ENCODE measurements around the gene APOL3. TPM values are rescaled to one million over a fixed set of nuclear protein-coding genes. Genes with fewer than 3 reads are reported as not detected.

Gene APOL3
- total and polyA plus RNA-seq, 2 donors (not counting 3 experiments of a cell fraction or from before 2014, with no cell fraction given), result 17.9 to 36.9 TPM

DNA sequence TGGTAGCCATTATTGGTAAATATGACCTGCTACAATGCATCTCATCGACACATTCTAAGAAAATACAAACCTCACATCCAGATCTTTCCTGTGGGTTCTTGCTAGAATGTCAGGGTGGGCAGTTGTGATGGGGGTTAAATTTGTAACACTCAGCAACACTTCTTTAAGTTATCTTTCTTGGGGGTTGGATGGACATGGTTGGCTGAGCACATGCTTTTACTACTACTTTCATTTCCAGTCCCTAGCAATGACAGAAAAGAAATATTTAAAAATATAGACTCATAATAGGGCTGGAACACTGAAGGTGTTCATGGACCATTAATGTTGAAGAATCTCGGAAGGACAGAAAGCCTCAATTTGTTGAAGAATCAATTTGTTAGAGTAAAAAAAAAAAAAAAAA lies 57.6 kb downstream of the APOL3 start:
- BruUV-seq (replicated peaks), result no TSS peak
- Histone ChIP-seq H3K27ac (ENCODE audit: insufficient read depth, low read depth, low read length) (no peak overlapping the region), H3K79me2 (ENCODE audit: control insufficient read depth, insufficient read depth, low read length) (no peaks in the 10 kb centered on the region), H3K4me1 (ENCODE audit: control insufficient read depth, extremely low read depth, insufficient read depth, low read length) (no peaks in the 10 kb centered on the region), H3K9ac (replicated peaks; ENCODE audit: extremely low read depth, insufficient read depth, low read length) (no peak overlapping the region), H3K4me3 (replicated peaks in 1 of 3; ENCODE audit: insufficient read depth in 1 of 3, low read depth in 1 of 3, low read length in 3 of 3) (no peak overlapping the region), H2AFZ (ENCODE audit: low read depth, low read length) (no peak overlapping the region), H4K20me1 (replicated peaks; ENCODE audit: control insufficient read depth, extremely low read depth, insufficient read depth, low read length) (no peaks in the 10 kb centered on the region), H3K27me3 (ENCODE audit: control insufficient read depth in 2 of 2, insufficient read depth in 2 of 2, low read length in 2 of 2) (peaks cover 5 to 18% of the 10 kb centered on the region in 2 experiments), H3K9me1 (replicated peaks; ENCODE audit: control insufficient read depth, extremely low read depth, insufficient read depth, low read length) (no peaks in the 10 kb centered on the region), H3K9me3 (replicated peaks; ENCODE audit: control insufficient read depth, insufficient read depth, low read length) (no peaks in the 10 kb centered on the region), H3K36me3 (ENCODE audit: control insufficient read depth in 2 of 2, extremely low read depth in 1 of 2, insufficient read depth in 2 of 2, low read length in 2 of 2) (no peaks in the 10 kb centered on the region), H3K4me2 (ENCODE audit: insufficient read depth, low read length) (no peak overlapping the region)
- no peak for DNase-seq (ENCODE audit: low read depth, low spot score)
- intact Hi-C loops (cut with micrococcal nuclease), result no loop called here
- POLR2A ChIA-PET, result no interaction called here
- FAIRE-seq, result no peak
- TF ChIP-seq FOS (IDR thresholded peaks at IDR 0.05; ENCODE audit: borderline replicate concordance, insufficient read depth, low read length) (no peak), EZH2 (IDR thresholded peaks at IDR 0.05; ENCODE audit: borderline replicate concordance, low read depth, low read length, severe bottlenecking) (no peak), POLR2A (IDR thresholded peaks at IDR 0.05; ENCODE audit: low read depth, low read length) (no peak), JUN (IDR thresholded peaks at IDR 0.05; ENCODE audit: borderline replicate concordance, insufficient read depth, insufficient read length, low read depth) (no peak), MYC (IDR thresholded peaks at IDR 0.05; ENCODE audit: low read depth, low read length) (no peak)
- TF ChIP-seq, protein P1, sequence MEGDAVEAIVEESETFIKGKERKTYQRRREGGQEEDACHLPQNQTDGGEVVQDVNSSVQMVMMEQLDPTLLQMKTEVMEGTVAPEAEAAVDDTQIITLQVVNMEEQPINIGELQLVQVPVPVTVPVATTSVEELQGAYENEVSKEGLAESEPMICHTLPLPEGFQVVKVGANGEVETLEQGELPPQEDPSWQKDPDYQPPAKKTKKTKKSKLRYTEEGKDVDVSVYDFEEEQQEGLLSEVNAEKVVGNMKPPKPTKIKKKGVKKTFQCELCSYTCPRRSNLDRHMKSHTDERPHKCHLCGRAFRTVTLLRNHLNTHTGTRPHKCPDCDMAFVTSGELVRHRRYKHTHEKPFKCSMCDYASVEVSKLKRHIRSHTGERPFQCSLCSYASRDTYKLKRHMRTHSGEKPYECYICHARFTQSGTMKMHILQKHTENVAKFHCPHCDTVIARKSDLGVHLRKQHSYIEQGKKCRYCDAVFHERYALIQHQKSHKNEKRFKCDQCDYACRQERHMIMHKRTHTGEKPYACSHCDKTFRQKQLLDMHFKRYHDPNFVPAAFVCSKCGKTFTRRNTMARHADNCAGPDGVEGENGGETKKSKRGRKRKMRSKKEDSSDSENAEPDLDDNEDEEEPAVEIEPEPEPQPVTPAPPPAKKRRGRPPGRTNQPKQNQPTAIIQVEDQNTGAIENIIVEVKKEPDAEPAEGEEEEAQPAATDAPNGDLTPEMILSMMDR (IDR thresholded peaks at IDR 0.05; ENCODE audit: extremely low read depth in 1 of 2, insufficient read depth in 1 of 2, low read depth in 1 of 2, low read length in 2 of 2), result no peak
- TF ChIP-seq, protein P2, sequence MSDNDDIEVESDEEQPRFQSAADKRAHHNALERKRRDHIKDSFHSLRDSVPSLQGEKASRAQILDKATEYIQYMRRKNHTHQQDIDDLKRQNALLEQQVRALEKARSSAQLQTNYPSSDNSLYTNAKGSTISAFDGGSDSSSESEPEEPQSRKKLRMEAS (IDR thresholded peaks at IDR 0.05; ENCODE audit: insufficient read depth, insufficient read length), result no peak
- dilution Hi-C loops (cut with MboI; ENCODE audit: extremely low pct_ligation_motif_present, low sequenced_read_pairs), result no loop called here
- CTCF ChIA-PET, result interaction anchor here (0.6 kb wide), 1 partner anchor 74 kb away, joined by 3 read pairs; no protein-coding TSS in a partner anchor

Data from endothelial cell of umbilical vein (primary cell).